HG03469 (cell line): ENCODE results near the gene NOC2L.

Experiments
- ATAC-seq: cut with Tn5 transposase; IDR thresholded peaks from one replicate; pipeline ENCODE4 v1.9.1; 2021; ENCODE audit warnings: mild to moderate bottlenecking, moderate library complexity, moderate number of reproducible peaks; ENCODE audit not compliant: unreplicated experiment

Gene NOC2L

GRCh38 chr1:944341-945325, 14.4 kb downstream of the NOC2L start:
- ATAC-seq = no peak

- no peak for ATAC-seq
Measured at GRCh38 chr1:943545-944340, 15.3 kb downstream of the NOC2L start.

- ATAC-seq = no peak
Measured at GRCh38 chr1:942864-943533, 16.1 kb downstream of the NOC2L start.

GRCh38 chr1:942411-942821, 16.6 kb downstream of the NOC2L start:
- ATAC-seq = no peak

GRCh38 chr1:941588-942383, 17.3 kb downstream of the NOC2L start:
- no peak for ATAC-seq

GRCh38 chr1:941015-941587, 18.0 kb downstream of the NOC2L start:
- ATAC-seq = no peak

GRCh38 chr1:940107-941014, 18.7 kb downstream of the NOC2L start:
- no peak for ATAC-seq

- ATAC-seq = no peak
Measured at GRCh38 chr1:939511-940106, 19.4 kb downstream of the NOC2L start.

- ATAC-seq = no peak
Measured at GRCh38 chr1:938711-939489, 20.2 kb downstream of the NOC2L start.

GRCh38 chr1:938088-938683, 20.9 kb downstream of the NOC2L start:
- ATAC-seq = no peak

GRCh38 chr1:937521-937920, 21.5 kb downstream of the NOC2L start:
- no peak for ATAC-seq

- no peak for ATAC-seq
Measured at GRCh38 chr1:936348-937264, 22.4 kb downstream of the NOC2L start.

- no peak for ATAC-seq
Measured at GRCh38 chr1:935751-936231, 23.3 kb downstream of the NOC2L start.

- ATAC-seq = no peak
Measured at GRCh38 chr1:934991-935750, 23.9 kb downstream of the NOC2L start.

GRCh38 chr1:933603-933940, 25.5 kb downstream of the NOC2L start:
- no peak for ATAC-seq
